Midbrain (tissue), 1 donor: ENCODE data around the gene MRPS11.
"Not testable (repeated sequence)": the region's sequence is repeated elsewhere in the genome, so short reads cannot be mapped to it uniquely, and the experiment has no call there.

Source experiments
- DNase-seq: peaks from one replicate; lab custom pipeline; 2025; lab: John Stamatoyannopoulos, UW

MRPS11 gene

GRCh38 chr15:88490036-88490435 is 22.5 kb downstream of the MRPS11 start:
- no peak for DNase-seq

GRCh38 chr15:88491158-88491557 is 23.6 kb downstream of the MRPS11 start:
- DNase-seq: no peak

GRCh38 chr15:88493844-88494243 is 26.3 kb downstream of the MRPS11 start:
- DNase-seq: no peak

- no peak for DNase-seq
These were observed 29.7 kb downstream of the MRPS11 start for GRCh38 chr15:88497109-88497765.

GRCh38 chr15:88498996-88499395 is 31.5 kb downstream of the MRPS11 start:
- no peak for DNase-seq

- DNase-seq: no peak
These were observed 36.9 kb downstream of the MRPS11 start for GRCh38 chr15:88504445-88504844.

GRCh38 chr15:88505721-88506120 is 38.2 kb downstream of the MRPS11 start:
- DNase-seq: no peak

GRCh38 chr15:88506628-88507027 is 39.1 kb downstream of the MRPS11 start:
- DNase-seq: no peak

GRCh38 chr15:88509321-88509720 is 41.8 kb downstream of the MRPS11 start:
- DNase-seq: no peak

GRCh38 chr15:88509964-88510363 is 42.5 kb downstream of the MRPS11 start:
- no peak for DNase-seq

GRCh38 chr15:88511161-88511560 is 43.7 kb downstream of the MRPS11 start:
- no peak for DNase-seq

GRCh38 chr15:88512078-88512477 is 44.6 kb downstream of the MRPS11 start:
- no peak for DNase-seq

- no peak for DNase-seq
These were observed 45.1 kb downstream of the MRPS11 start for GRCh38 chr15:88512601-88513000.

GRCh38 chr15:88513195-88513594 is 45.7 kb downstream of the MRPS11 start:
- DNase-seq: no peak

GRCh38 chr15:88518903-88519302 is 51.4 kb downstream of the MRPS11 start:
- no peak for DNase-seq

- not testable (repeated sequence) for DNase-seq
These were observed 56.6 kb downstream of the MRPS11 start for GRCh38 chr15:88524094-88524493.

GRCh38 chr15:88525418-88525817 is 57.9 kb downstream of the MRPS11 start:
- DNase-seq: no peak

- no peak for DNase-seq
These were observed 58.9 kb downstream of the MRPS11 start for GRCh38 chr15:88526247-88526879.

- DNase-seq: no peak
These were observed 61.6 kb downstream of the MRPS11 start for GRCh38 chr15:88529021-88529630.
